WTC11 (cell line): ENCODE data around the gene SRSF11.

Experiments used
- CBFB ChIP-seq: sonication (generic); formaldehyde crosslinking; IDR thresholded peaks from 2 replicates; pipeline ENCODE4 v1.8.1; 2022; ENCODE audit warnings: mild to moderate bottlenecking, low read depth, missing genetic modification reagents
- SP1 ChIP-seq: sonication (generic); formaldehyde crosslinking; conservative IDR thresholded peaks from 2 replicates; pipeline ENCODE4 v1.8.1; 2022; ENCODE audit warnings: missing genetic modification reagents
- ZNF121 ChIP-seq: sonication (generic); formaldehyde crosslinking; IDR thresholded peaks from 2 replicates; pipeline ENCODE4 v1.8.0; 2023; ENCODE audit warnings: missing genetic modification reagents
- TF ChIP-seq, protein P1 (sequence below): sonication (generic); formaldehyde crosslinking; IDR thresholded peaks from 2 replicates; pipeline ENCODE4 v1.8.1; 2022; ENCODE audit warnings: low read depth, missing genetic modification reagents, borderline replicate concordance
- TF ChIP-seq, protein P2 (sequence below): fragments of 200-600 bp; IDR thresholded peaks from 2 replicates; pipeline ENCODE4 v1.8.0; 2022; ENCODE audit warnings: antibody characterized with exemption
- TF ChIP-seq, protein P3 (sequence below): sonication (generic); formaldehyde crosslinking; conservative IDR thresholded peaks from 2 replicates; pipeline ENCODE4 v1.8.1; 2023; ENCODE audit warnings: mild to moderate bottlenecking, low read depth, missing genetic modification reagents, moderate library complexity

DNA sequence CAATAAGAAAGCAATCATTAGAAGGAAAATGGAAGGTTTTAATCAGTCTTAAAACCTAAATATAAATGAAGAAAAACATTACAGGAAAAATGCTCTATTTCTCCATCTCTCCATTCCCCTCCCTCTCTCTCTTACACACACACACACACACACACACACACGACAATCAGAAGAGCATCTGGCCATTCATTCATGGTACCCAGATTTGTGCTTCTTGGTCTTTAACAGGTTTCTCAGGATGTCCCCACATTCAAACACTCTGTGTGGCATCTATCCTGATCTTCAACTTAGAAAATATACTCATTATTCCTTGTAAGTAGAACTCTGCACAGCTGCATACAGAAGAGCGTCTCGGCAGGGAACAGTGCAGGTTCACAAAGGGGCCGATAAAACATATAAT is 16.6 kb upstream of the SRSF11 start:
- TF ChIP-seq SP1 (CRISPR knock-in tag): no peak
- TF ChIP-seq, protein P1, sequence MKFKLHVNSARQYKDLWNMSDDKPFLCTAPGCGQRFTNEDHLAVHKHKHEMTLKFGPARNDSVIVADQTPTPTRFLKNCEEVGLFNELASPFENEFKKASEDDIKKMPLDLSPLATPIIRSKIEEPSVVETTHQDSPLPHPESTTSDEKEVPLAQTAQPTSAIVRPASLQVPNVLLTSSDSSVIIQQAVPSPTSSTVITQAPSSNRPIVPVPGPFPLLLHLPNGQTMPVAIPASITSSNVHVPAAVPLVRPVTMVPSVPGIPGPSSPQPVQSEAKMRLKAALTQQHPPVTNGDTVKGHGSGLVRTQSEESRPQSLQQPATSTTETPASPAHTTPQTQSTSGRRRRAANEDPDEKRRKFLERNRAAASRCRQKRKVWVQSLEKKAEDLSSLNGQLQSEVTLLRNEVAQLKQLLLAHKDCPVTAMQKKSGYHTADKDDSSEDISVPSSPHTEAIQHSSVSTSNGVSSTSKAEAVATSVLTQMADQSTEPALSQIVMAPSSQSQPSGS (CRISPR knock-in tag): no peak
- TF ChIP-seq, protein P2, sequence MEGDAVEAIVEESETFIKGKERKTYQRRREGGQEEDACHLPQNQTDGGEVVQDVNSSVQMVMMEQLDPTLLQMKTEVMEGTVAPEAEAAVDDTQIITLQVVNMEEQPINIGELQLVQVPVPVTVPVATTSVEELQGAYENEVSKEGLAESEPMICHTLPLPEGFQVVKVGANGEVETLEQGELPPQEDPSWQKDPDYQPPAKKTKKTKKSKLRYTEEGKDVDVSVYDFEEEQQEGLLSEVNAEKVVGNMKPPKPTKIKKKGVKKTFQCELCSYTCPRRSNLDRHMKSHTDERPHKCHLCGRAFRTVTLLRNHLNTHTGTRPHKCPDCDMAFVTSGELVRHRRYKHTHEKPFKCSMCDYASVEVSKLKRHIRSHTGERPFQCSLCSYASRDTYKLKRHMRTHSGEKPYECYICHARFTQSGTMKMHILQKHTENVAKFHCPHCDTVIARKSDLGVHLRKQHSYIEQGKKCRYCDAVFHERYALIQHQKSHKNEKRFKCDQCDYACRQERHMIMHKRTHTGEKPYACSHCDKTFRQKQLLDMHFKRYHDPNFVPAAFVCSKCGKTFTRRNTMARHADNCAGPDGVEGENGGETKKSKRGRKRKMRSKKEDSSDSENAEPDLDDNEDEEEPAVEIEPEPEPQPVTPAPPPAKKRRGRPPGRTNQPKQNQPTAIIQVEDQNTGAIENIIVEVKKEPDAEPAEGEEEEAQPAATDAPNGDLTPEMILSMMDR: no peak
- TF ChIP-seq CBFB: no peak
- TF ChIP-seq ZNF121 (CRISPR knock-in tag): no peak
- TF ChIP-seq, protein P3, sequence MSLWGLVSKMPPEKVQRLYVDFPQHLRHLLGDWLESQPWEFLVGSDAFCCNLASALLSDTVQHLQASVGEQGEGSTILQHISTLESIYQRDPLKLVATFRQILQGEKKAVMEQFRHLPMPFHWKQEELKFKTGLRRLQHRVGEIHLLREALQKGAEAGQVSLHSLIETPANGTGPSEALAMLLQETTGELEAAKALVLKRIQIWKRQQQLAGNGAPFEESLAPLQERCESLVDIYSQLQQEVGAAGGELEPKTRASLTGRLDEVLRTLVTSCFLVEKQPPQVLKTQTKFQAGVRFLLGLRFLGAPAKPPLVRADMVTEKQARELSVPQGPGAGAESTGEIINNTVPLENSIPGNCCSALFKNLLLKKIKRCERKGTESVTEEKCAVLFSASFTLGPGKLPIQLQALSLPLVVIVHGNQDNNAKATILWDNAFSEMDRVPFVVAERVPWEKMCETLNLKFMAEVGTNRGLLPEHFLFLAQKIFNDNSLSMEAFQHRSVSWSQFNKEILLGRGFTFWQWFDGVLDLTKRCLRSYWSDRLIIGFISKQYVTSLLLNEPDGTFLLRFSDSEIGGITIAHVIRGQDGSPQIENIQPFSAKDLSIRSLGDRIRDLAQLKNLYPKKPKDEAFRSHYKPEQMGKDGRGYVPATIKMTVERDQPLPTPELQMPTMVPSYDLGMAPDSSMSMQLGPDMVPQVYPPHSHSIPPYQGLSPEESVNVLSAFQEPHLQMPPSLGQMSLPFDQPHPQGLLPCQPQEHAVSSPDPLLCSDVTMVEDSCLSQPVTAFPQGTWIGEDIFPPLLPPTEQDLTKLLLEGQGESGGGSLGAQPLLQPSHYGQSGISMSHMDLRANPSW (CRISPR knock-in tag): no peak
